T-helper 2 cell treated with Interferon-gamma antibody and Interleukin-4, amounts not matched to agents 100 ng/mL and 5 ng/mL, for 36 hours (primary cell): Measurements from ENCODE around the gene NR3C1. TPM values are rescaled to one million over a fixed set of nuclear protein-coding genes. Genes with fewer than 3 reads are reported as not detected.

Source experiments
- intact Hi-C: fragments of 100-400 bp; cut with micrococcal nuclease; formaldehyde crosslinking; loops from one replicate; pipeline ENCODE4 v1.15.1; 2023
- total RNA-seq: library from RNA; stranded (reverse); gene quantifications from 2 replicates; pipeline ENCODE4 v1.2.3, GENCODE V29; 2022

Gene NR3C1
- total RNA-seq, 1 donor from 2014 or later: 51.2 TPM

- intact Hi-C loops: loop anchor here (5.0 kb wide), 3 partner anchors 108 to 497 kb away; no protein-coding TSS in a partner anchor
Measured at GRCh38 chr5:143400541-143401226, 2.8 kb downstream of the NR3C1 start.

- intact Hi-C loops: loop anchor here (5.0 kb wide), 3 partner anchors 108 to 497 kb away; no protein-coding TSS in a partner anchor
Measured at GRCh38 chr5:143399616-143400540, 3.6 kb downstream of the NR3C1 start.

- intact Hi-C loops: no loop called here
Measured at GRCh38 chr5:143398451-143399237, 4.8 kb downstream of the NR3C1 start.

GRCh38 chr5:143398053-143398355 lies 5.5 kb downstream of the NR3C1 start:
- intact Hi-C loops: no loop called here

GRCh38 chr5:143397302-143398052 lies 6.0 kb downstream of the NR3C1 start:
- intact Hi-C loops: no loop called here

GRCh38 chr5:143396353-143396940 lies 7.0 kb downstream of the NR3C1 start:
- intact Hi-C loops: no loop called here

GRCh38 chr5:143395638-143396352 lies 7.7 kb downstream of the NR3C1 start:
- intact Hi-C loops: no loop called here

GRCh38 chr5:143393524-143393923 lies 10.0 kb downstream of the NR3C1 start:
- intact Hi-C loops: no loop called here

GRCh38 chr5:143390941-143391340 lies 12.5 kb downstream of the NR3C1 start:
- intact Hi-C loops: no loop called here

- intact Hi-C loops: no loop called here
Measured at GRCh38 chr5:143390258-143390657, 13.2 kb downstream of the NR3C1 start.

GRCh38 chr5:143386725-143387124 lies 16.8 kb downstream of the NR3C1 start:
- intact Hi-C loops: no loop called here

- intact Hi-C loops: no loop called here
Measured at GRCh38 chr5:143384865-143385657, 18.4 kb downstream of the NR3C1 start.

- intact Hi-C loops: no loop called here
Measured at GRCh38 chr5:143383988-143384387, 19.5 kb downstream of the NR3C1 start.

- intact Hi-C loops: no loop called here
Measured at GRCh38 chr5:143379606-143380005, 23.9 kb downstream of the NR3C1 start.

GRCh38 chr5:143376911-143377813 lies 26.3 kb downstream of the NR3C1 start:
- intact Hi-C loops: no loop called here

- intact Hi-C loops: no loop called here
Measured at GRCh38 chr5:143376195-143376779, 27.2 kb downstream of the NR3C1 start.

- intact Hi-C loops: no loop called here
Measured at GRCh38 chr5:143374496-143375217, 28.8 kb downstream of the NR3C1 start.
